GM23338 (cell line): ENCODE data around the gene TRIM38. TPM values are rescaled to one million over a fixed set of nuclear protein-coding genes. Genes with fewer than 3 reads are reported as not detected.

ENCODE experiments used
- CREB1 ChIP-seq: fragments of 250-450 bp; sonication (Bioruptor Pico); IDR thresholded peaks from 2 replicates; pipeline ENCODE4 v1.5.0; 2020; ENCODE audit warnings: low read depth, mild to moderate bottlenecking, moderate library complexity
- EZH2 ChIP-seq: fragments of 200-600 bp; sonication (generic); IDR thresholded peaks from one replicate; pipeline ENCODE4 v1.8.0; 2017; ENCODE audit warnings: antibody characterized with exemption, mild to moderate bottlenecking, low read depth; ENCODE audit not compliant: unreplicated experiment
- EZH2phosphoT487 ChIP-seq: fragments of 200-600 bp; sonication (generic); IDR thresholded peaks from one replicate; pipeline ENCODE4 v1.8.1; 2018; ENCODE audit warnings: antibody characterized with exemption; ENCODE audit not compliant: unreplicated experiment
- JUNB ChIP-seq: IDR thresholded peaks from one replicate; pipeline ENCODE4 v1.6.1; 2016; ENCODE audit warnings: antibody characterized with exemption; ENCODE audit not compliant: unreplicated experiment
- NANOG ChIP-seq: IDR thresholded peaks from 2 replicates; pipeline ENCODE4 v1.6.1; 2016; ENCODE audit warnings: antibody characterized with exemption, borderline replicate concordance
- POLR2AphosphoS5 ChIP-seq: IDR thresholded peaks from 2 replicates; pipeline ENCODE4 v1.6.1; 2016; ENCODE audit warnings: antibody characterized with exemption, low read depth
- STAT1 ChIP-seq: IDR thresholded peaks from one replicate; pipeline ENCODE4 v1.6.1; 2016; ENCODE audit warnings: antibody characterized with exemption; ENCODE audit not compliant: unreplicated experiment
- ZNF114 ChIP-seq: fragments of 250-450 bp; sonication (Bioruptor Pico); IDR thresholded peaks from 2 replicates; pipeline ENCODE4 v1.5.0; 2020; ENCODE audit warnings: mild to moderate bottlenecking, moderate library complexity
- ZNF462 ChIP-seq: fragments of 250-450 bp; sonication (Bioruptor Pico); IDR thresholded peaks from 2 replicates; pipeline ENCODE4 v1.5.0; 2020; ENCODE audit warnings: mild to moderate bottlenecking, moderate library complexity
- polyA plus RNA-seq: library from polyadenylated mRNA; unstranded; fragments of >200 nt; fragmentation: Nextera tagmentation; extraction: Ambion mirVana; gene quantifications from 2 replicates; pipeline ENCODE4 v1.2.1, GENCODE V29; 2016
- total RNA-seq: library from RNA; depleted of rRNA; stranded (reverse); fragments of >200 nt; shearing (Covaris generic); gene quantifications from 2 replicates; pipeline ENCODE4 v1.2.3, GENCODE V29; 2014

The TRIM38 gene
- total and polyA plus RNA-seq, 2 experiments from 2014 or later, result 0.66 to 0.82 TPM

- TF ChIP-seq ZNF462 (no peak), EZH2phosphoT487 (no peak), POLR2AphosphoS5 (no peak), NANOG (no peak), ZNF114 (no peak), CREB1 (CRISPR knock-in tag) (no peak), EZH2 (no peak), STAT1 (no peak), JUNB (no peak)
These were observed 62.7 kb downstream of the TRIM38 start (continued) for GRCh38 chr6:26025047-26025893.
